ENCODE results near the gene SASS6.

DNA sequence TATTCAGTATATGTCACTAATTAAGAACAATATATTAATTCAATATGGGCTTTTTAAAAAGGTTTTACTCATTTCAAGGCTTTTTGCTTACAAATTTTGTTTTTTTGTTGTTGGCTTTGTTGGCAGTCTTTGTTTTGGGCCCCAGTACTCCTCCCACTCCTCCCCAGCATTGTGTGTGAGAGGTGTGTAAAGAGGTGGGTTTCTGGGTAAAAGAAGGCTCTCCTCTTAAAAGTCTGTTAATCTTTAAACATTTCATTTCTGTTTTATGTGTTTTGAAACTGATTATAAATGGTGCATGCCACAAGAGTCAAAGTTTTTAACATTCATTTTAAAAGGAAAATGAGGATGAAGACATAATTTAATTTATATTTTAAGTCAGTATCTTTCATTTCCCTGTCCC is 79.6 kb downstream of the SASS6 start:
- TF ChIP-seq EZH2 (IDR thresholded peaks at IDR 0.05; ENCODE audit: borderline replicate concordance, low read depth, low read length, severe bottlenecking) = no peak
- TF ChIP-seq, protein P1, sequence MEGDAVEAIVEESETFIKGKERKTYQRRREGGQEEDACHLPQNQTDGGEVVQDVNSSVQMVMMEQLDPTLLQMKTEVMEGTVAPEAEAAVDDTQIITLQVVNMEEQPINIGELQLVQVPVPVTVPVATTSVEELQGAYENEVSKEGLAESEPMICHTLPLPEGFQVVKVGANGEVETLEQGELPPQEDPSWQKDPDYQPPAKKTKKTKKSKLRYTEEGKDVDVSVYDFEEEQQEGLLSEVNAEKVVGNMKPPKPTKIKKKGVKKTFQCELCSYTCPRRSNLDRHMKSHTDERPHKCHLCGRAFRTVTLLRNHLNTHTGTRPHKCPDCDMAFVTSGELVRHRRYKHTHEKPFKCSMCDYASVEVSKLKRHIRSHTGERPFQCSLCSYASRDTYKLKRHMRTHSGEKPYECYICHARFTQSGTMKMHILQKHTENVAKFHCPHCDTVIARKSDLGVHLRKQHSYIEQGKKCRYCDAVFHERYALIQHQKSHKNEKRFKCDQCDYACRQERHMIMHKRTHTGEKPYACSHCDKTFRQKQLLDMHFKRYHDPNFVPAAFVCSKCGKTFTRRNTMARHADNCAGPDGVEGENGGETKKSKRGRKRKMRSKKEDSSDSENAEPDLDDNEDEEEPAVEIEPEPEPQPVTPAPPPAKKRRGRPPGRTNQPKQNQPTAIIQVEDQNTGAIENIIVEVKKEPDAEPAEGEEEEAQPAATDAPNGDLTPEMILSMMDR (IDR thresholded peaks at IDR 0.05; ENCODE audit: borderline replicate concordance, extremely low read depth, low read length, poor library complexity, severe bottlenecking) = no peak

Measured in DND-41 (cell line).